Thoracic aorta (tissue), 2 donors: ENCODE measurements around the gene RPTOR. TPM values are rescaled to one million over a fixed set of nuclear protein-coding genes. Genes with fewer than 3 reads are reported as not detected.

Experiments
- ATAC-seq: fragments of 150-250 bp; one replicate; pipeline ENCODE4 v1.8.0; 2017; ENCODE audit warnings: low read depth; ENCODE audit not compliant: insufficient number of reproducible peaks, low FRiP score
- DNase-seq: peaks from one replicate; pipeline ENCODE4 v3.0.0-alpha.2; 2020; ENCODE audit warnings: low spot score
- H3K27ac ChIP-seq, 2 donors: fragments of 200-600 bp; sonication (generic); 1 replicate in 1 of 2; 2 replicates in 1 of 2; pipeline ENCODE4 v1.5.1; 2016; ENCODE audit warnings: mild to moderate bottlenecking in 2 of 2, moderate library complexity in 2 of 2
- H3K27me3 ChIP-seq: fragments of 200-600 bp; sonication (generic); replicated peaks from 2 replicates; pipeline ENCODE4 v1.6.0; 2016; ENCODE audit warnings: mild to moderate bottlenecking; ENCODE audit not compliant: insufficient read depth
- H3K36me3 ChIP-seq: fragments of 200-600 bp; sonication (generic); one replicate; pipeline ENCODE4 v1.5.1; 2016
- H3K4me1 ChIP-seq, 2 donors: fragments of 200-600 bp; sonication (generic); 1 replicate in 1 of 2; 2 replicates in 1 of 2; pipeline versions ENCODE4 v1.5.1 to v1.6.0; 2016; ENCODE audit warnings: low read depth in 2 of 2, mild to moderate bottlenecking in 1 of 2; ENCODE audit not compliant: control insufficient read depth in 1 of 2
- H3K4me3 ChIP-seq: fragments of 200-600 bp; sonication (generic); 2 replicates; pipeline ENCODE4 v1.5.1; 2016; ENCODE audit warnings: mild to moderate bottlenecking
- H3K9me3 ChIP-seq: fragments of 200-600 bp; sonication (generic); 2 replicates; pipeline ENCODE4 v1.5.1; 2016
- CTCF ChIP-seq: fragments of 200-600 bp; sonication (generic); IDR thresholded peaks from one replicate; pipeline ENCODE4 v1.5.1; 2019; ENCODE audit warnings: antibody characterized with exemption
- total RNA-seq, 2 donors: library from RNA; depleted of rRNA; stranded (reverse); fragments of >200 nt; gene quantifications; one replicate each; pipeline versions ENCODE4 v1.1.0 to v1.2.3, GENCODE V29; 2016

The RPTOR gene
- 10 to 100 TPM; 42.0 to 47.4 TPM for total RNA-seq

DNA sequence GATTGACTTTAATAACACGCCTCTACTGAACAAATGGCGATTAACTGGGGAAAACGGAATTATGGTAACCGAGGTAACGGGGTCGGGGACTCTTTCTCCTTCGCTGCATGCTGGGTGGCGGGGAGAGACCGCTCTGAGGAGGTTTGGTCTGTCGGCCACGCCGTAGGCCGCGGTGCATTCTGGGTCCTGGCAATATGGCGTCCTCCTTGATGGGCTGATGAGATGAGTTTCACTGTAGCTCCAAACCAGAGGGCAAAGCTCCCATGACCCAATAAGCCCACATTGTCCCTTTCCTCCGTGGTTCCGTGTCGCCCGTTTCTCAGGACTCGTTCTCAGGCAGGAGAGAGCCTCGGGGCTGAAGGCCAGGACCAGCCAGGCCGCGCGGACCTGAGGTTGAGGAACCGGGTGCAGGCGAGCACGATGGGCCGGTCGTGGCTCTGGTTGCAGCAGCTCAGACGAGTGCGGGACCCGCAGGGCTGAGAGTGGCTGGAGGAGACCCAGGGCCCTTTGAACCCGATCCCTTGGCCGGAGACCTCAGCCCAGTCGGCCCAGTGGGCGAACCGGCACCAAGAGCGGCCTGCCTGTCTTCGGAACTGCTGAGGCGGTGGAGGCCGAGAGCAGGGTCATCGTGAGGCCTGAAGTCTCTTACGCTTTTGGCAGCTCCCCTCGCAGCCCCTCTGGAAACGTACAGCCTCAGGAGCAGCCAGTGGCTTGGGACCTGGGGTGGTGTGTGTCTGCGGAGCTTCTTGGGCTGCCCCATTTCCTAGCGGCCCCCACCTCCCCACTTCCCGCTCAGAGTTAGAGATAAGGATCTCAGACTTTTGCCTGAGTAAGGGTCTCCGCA lies at the start of gene RPTOR:
TSS of gene RPTOR (plus strand) at position 184 of the 844 bp plus-strand sequence. CDS start 792 bp downstream, outside the sequence.
- no peak for TF ChIP-seq CTCF
- ATAC-seq, result peak; percentile 90
- no peaks in the 10 kb centered on the region for H3K27me3 ChIP-seq
- H3K36me3 ChIP-seq, result no peaks in the 10 kb centered on the region
- DNase-seq, result peak; percentile 56
- H3K4me3 ChIP-seq, result peak within 1 kb of the TSS; percentile 99
- peaks cover 16 to 18% of the 10 kb centered on the region in 2 donors for H3K4me1 ChIP-seq
- H3K27ac ChIP-seq, result peak within 1 kb of the TSS; percentile 73 to 79
- H3K9me3 ChIP-seq, result no peaks in the 10 kb centered on the region

GRCh38 chr17:80497726-80498241 lies 46.9 kb upstream of the RPTOR start:
- Histone ChIP-seq H3K36me3 (no peaks in the 10 kb centered on the region), H3K4me3 (peak overlapping the region; percentile 15), H3K9me3 (no peaks in the 10 kb centered on the region), H3K27ac (no peak overlapping the region), H3K4me1 (peaks cover 0 to 9% of the 10 kb centered on the region in 2 donors), H3K27me3 (no peaks in the 10 kb centered on the region)
- no peak for TF ChIP-seq CTCF
- no peak for DNase-seq
- ATAC-seq, result no peak

DNA sequence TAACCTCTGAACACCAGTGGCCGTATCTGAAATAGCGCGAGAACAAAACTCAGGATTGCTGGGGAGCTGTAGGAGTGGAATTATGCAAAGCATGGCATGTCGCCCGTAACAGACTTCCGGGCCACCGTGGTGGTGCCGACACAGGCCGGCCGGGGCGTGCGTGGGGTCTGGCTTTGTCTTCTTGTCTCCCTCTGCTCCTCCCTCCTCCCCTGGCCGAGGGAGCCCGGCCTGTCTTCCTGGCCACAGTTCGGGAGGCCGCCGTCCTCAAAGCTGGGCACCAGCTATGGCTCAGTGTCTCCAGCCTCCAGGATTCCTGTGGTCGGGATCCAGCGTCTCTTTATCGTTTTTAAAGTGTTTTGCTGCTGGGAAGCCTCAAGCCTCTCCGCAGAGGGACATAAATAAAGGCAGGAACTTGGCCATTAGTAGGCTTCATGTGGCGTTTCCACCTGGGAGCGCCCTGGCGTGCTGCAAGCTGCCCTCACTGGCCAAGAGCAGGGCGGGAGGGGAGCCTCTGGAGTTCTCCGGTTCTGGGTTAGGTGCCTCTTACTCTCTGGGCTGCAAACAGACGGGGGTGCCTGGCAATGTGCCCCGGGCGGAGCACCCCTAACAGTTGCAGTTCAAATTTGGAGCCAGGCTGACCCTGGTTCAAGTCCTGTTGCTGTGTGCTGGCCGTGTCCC lies 46.3 kb upstream of the RPTOR start:
- Histone ChIP-seq H3K27me3 (no peaks in the 10 kb centered on the region), H3K9me3 (no peaks in the 10 kb centered on the region), H3K36me3 (no peaks in the 10 kb centered on the region), H3K4me3 (peak overlapping the region; percentile 15), H3K27ac (no peak overlapping the region), H3K4me1 (peaks cover 0 to 9% of the 10 kb centered on the region in 2 donors)
- no peak for DNase-seq
- no peak for TF ChIP-seq CTCF
- peak; percentile 31 for ATAC-seq

DNA sequence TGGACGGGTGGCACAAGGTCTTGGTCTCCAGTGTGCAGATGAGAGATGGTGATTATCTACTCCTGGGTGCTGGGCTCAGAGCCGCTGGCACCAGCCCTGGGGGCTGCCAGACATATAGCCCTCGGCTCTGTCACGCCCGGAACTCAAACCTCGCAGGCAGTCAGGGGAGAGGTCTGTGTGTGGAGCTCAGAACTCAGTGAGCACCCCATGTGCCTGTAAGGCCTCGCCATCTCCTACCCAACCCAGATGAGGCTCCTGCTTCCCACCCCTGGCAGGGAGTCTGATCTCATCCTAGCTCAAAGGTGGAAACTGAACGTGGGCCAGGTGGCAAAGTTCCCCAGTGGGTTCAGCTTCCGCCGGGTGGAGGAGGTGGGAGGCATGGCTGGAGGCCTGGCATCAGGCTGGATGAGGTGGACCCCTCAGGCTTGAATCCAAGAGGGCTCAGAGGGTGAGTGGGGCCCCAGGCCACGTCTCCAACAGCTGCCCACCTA lies 45.7 kb upstream of the RPTOR start:
- Histone ChIP-seq H3K4me3 (no peak overlapping the region), H3K4me1 (peaks cover 0 to 9% of the 10 kb centered on the region in 2 donors), H3K9me3 (no peaks in the 10 kb centered on the region), H3K27me3 (no peaks in the 10 kb centered on the region), H3K27ac (no peak overlapping the region), H3K36me3 (no peaks in the 10 kb centered on the region)
- no peak for TF ChIP-seq CTCF
- DNase-seq, result no peak
- no peak for ATAC-seq

- DNase-seq (no peak), ATAC-seq (no peak)
- no peaks in the 10 kb centered on the region for H3K27me3 ChIP-seq
- H3K36me3 ChIP-seq, result no peaks in the 10 kb centered on the region
- no peak overlapping the region for H3K4me3 ChIP-seq
- H3K9me3 ChIP-seq, result no peaks in the 10 kb centered on the region
- no peak for TF ChIP-seq CTCF
- H3K4me1 ChIP-seq, result peaks cover 0 to 9% of the 10 kb centered on the region in 2 donors
- H3K27ac ChIP-seq, result no peak overlapping the region
Observed at GRCh38 chr17:80499560-80499959, 45.1 kb upstream of the RPTOR start.
